Globus pallidus (tissue), 1 donor: ENCODE data around the gene THADA.
A peak's percentile ranks its signal among the peaks of the same experiment; 100 is the strongest.

Source experiments
- DNase-seq: peaks from one replicate; pipeline ENCODE4 v3.0.0-alpha.2; 2015; ENCODE audit warnings: low spot score

Gene THADA

DNA sequence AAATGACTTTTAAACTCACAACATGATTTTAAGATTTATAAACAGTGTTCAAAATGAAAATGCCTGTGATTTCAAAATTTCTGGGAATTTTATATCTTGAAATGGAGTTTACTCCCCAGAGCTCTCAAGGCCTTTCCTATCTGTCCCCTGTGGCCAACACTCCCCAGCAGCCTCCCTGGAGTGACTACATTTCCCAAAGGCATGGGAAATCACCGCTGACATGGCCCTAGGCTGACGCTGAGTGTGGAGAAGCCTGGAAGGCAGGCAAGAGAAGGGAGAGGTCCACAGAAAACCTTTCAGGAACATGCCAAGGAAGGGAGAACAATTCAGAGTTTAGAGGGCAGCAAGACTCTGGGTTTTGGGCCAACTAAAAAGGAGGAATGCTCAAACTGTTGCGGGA lies 349.2 kb downstream of the THADA start:
- DNase-seq = no peak

DNA sequence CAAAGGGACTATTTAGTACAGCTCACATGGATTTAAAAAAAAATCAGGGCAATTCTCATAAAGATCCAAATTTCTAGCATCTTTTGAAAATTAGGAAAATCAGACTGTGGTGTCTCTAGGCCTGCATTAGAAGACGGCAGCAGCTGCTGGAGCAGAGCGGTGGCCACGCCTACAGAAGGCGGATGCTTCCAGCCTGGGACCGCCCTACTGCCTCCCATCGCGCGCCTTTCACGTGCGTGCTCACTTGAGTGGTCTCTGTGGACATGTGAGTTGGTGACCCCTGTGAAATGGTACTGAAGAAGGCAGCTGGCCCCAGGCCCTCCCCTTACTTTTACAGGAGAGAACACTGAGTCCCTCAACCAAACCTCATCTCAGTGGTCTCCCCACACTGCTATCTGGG lies 354.3 kb downstream of the THADA start:
- no peak for DNase-seq

DNA sequence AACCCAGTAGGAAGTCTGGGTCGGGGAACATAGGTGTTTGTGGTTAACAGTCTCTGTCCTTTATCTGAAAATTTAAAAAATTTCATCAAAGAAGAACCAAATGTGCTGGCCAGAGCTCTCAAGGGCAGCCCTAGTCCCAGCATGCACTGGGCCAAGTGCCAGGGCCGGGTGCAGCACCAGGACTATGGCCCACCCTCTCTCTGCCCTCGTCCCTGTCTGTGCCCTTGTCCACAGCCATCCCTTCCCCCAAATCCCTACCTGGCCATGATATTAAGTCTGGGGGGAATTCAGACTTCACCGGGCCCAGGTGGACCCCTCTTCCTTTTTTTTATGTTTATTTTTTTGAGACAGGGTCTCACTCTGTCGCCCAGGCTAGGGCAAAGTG lies 355.1 kb downstream of the THADA start:
- no peak for DNase-seq

DNA sequence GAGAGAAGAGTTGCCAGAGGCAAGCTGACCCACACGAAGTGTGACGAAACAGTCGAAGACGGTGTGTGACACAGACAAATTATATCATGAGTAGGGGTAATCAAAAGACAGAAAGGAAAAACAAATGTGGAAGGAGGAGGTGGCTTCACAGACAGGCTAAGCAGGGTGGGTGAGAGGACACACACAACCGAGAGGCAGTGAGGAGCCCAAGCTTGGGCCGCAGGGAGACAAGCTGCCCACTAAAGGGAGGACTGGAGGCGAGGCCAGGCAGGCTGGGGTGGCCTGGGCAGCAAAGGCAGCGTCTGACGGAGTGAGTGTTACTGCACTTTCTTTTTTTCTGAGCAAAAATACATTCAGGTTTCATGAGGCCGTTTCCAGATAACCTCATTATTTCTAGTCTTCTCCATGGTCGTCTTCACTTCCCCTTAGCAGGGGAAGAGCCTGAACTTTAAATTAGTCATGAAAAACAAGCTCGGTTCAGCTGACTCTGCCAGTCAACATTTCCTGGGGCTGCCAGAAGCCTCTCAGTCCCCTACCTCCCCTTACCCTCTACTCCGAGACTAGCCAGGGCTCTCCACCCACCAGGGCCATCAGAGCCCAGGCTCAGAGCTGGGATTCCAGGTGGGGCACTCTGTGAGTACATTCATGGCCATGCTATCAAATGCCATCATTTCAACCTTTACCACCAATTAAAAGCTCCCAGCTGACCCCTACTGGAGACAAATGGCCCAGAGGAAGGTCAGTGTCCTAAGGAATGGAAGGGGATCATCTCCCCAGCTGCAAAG lies 355.7 kb downstream of the THADA start:
- peak; percentile 35 for DNase-seq

DNA sequence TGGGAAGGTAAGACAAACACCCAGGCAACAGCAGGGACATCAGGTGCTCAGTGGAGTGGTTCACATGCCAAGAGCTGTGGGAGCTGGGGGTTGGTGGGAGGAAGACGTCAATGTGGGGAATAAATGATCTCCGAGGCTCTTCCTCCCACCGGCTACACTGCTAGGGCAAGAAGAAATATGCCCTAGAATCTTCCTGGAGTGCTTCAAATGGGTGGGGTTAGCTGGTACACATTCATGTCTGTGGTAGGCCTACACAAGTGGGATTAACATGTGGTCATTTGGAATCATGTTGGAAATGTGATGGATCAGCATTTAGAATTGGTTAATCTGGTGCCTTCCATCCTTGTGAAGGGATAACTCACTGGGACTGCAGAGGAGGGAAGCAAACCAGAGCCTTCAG lies 357.0 kb downstream of the THADA start:
- no peak for DNase-seq

DNA sequence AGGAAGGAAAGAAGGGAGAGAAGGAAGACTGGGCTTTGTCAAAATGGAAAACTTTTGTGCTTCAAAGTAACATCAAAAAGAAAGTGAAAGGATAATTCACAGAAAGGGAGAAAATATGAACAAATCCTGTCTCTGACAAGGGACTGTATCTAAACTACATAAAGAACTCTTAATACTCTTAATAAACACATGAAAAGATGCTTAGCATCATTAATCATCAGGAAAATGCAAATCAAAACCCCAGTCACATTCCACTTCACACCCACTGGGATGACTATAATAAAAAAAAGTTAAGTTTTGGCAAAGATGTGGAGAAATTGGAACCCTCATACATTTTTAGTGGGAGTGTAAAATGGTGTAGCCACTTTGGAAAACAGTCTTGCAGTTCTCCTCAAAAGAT lies 357.7 kb downstream of the THADA start:
- no peak for DNase-seq

DNA sequence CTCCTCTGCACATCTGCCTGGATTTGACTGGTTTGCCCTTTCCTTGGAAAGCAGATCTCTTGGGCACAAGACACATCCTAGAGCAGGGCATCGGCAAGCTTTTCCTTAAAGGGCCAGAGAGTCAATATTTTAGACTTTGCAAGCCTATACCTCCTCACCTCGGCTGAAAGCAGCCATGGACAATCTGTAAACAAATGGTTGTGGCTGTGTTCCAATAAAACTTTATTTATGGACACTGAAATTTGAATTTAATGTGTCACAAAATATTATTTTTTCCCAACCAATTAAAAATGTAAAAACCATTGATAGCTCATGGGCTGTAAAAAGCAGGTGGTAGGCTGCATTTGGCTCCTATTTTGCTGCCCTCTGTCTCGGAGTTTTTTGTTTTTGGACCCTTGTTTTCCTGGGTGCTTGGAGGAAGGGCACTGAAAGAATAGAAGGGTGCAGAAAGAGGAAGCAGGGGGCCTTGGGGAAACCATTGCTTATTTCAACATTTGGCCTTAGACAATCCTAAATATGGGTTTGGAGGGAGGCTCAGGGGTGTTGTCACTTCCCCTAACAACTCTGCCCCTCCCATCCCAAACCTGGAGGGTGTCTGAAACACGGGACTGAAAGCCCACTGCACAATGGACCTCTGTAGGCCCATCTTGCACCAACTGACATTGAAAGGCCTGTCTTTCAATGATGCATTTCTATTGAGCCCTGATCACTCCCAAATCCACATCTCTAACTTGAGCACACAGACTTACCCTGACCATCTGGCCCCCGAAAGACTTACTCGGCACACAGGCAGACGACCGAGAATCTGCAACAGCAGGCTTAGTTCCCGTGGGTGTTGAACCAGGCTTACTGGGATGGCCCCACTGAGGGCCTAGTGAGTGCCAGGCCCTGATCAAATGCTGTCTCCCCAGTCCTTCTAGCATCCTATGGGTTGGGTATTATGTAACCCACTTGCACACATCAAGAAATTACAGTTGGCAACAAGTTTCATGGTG lies 362.3 kb downstream of the THADA start:
- peak; percentile 48 for DNase-seq

DNA sequence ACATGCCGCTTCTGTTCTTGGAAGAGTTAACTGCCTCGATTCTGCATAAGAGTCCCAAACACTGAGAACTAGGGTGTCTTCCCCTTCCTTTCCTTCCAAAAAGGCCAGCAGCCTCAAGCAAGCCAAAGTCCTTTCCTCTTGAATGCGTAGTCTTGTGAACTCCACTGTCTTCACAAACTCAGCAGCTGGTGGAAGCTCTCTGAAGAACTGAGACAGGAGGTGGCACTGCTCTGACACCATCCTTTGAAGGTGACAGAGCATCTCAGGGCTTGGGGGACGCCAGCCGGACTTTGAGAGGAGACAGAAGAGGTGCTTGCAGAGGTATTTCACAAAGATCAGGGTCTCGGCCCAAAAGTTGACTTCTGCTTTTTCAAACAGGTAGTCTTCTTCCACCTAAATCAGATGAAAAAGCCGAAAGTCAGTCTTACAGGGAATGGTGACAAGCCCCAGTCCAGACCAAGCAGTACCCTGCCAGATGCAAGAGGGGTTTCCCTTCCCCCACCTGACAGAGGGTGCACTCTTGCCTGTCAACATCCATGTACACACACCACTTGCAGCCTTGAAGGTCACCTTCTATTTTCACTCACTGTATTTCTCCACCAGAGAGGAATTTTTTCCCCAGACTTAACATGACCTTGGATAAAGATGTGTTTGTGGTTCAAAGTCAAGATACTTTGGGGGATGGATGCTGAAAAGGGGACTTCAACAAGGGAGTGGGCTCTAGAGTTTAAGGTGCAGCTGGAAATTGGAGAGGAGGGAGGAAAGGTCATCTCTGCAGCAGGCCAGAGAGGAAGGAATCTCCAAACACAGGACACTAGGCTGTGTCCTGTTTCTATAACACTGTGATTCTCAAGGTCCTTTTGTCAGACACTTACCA lies 364.6 kb downstream of the THADA start:
- DNase-seq = no peak

DNA sequence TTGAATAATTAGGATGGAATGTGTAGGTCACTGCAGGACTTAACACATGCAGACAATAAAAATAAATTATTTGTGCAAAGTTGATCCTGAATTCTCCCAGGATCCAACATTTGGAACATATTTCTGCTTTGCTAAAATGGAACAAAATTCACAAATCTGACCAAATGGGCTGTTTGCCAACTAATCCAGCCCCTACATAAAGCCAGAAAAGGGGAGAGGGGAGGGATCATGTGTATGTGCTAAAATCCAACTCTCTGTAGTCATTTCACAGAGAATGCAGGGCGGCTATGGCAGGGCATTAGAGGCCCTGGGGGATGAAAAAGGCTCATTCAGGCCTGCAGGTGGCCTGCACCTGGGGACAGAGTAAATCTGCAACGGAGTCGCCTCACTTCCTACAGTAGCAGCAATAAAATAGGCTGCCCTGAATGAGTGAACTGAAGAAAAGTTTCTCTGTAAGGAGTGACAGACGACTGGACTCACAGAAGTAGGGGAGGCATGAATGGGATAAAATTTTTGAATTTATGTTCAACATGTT lies 365.4 kb downstream of the THADA start:
- no peak for DNase-seq

DNA sequence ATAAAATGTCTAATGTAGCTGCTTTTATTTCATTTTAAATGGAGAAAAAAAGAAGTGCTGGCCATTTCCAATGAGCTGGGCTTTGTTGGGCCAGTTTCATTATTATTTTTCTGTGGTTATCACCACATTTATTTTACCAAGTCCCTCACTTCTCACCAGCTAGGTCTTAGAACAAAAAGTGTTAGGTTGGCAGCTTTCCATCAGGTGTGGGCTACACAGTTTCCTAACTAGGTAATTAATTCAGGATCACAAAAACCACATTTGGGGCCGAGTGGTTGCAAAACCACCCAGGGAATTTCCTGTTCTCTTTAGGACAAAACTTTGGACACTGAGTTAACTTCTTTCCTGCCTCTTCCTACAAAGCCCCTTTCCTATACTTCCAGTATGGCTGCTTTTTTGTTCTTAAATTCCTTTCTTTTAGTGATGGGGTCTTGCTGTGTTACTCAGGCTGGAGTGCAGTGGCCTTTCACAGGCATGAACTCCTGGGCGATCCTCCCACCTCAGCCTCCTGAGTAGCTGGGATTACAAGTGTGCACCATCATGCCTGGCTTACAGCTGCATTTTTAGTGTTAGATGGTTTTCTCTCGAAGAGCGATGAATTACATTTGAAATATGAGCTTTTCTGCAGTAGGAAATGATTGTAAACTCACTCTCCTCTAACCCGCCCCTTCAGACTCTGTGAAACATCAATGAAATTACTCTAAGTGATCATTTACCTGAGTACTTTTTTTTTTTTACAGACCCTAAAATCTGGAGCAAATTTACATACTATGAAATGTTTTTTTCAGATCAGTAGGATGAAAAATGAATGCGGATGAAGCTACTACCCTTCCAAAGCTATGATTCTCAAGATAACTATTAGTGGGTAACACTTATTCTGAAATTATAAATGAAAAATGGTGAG lies 366.8 kb downstream of the THADA start:
- DNase-seq = no peak

DNA sequence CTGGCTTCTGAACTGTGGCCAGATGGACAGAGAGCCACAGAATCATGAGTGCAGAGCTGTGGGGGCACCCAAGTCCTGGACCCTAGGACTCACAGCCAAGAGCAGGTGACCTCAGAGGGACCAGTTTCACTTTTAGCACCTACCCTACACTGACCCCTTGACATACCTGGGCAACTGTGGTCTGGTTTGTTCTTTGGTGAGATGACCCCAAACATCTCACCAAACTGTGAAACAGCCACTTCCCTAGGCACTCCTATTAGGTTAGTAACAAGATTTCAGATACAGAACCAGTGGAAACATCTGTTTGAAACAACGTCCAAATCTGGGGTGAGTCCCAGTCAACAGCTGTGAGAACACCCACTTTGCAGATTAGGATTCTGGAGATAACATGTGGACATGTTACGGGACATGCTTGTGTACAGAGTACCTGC lies 367.5 kb downstream of the THADA start:
- peak; percentile 46 for DNase-seq

DNA sequence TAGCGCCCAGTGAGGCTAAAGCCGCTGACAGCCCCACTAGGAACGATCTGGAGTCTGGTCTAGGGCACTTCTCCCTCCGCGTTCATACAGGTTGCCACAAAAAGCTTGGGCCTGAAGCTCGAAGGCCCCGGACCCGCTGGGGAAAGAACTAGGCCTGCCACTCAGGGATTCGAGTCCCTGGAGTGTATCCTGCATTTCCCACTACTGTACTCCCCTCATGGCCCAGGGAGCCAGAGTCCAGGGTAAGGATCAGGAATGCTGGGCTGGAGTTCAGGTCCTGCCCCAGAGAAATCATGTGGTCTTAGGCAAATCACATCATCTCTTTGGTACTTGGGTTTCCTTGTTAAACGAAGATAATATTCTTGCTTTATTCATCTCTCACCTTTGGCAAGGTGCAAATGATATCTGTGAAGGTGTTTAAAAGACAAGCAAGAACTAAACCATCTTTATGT lies 368.0 kb downstream of the THADA start:
- DNase-seq = no peak

DNA sequence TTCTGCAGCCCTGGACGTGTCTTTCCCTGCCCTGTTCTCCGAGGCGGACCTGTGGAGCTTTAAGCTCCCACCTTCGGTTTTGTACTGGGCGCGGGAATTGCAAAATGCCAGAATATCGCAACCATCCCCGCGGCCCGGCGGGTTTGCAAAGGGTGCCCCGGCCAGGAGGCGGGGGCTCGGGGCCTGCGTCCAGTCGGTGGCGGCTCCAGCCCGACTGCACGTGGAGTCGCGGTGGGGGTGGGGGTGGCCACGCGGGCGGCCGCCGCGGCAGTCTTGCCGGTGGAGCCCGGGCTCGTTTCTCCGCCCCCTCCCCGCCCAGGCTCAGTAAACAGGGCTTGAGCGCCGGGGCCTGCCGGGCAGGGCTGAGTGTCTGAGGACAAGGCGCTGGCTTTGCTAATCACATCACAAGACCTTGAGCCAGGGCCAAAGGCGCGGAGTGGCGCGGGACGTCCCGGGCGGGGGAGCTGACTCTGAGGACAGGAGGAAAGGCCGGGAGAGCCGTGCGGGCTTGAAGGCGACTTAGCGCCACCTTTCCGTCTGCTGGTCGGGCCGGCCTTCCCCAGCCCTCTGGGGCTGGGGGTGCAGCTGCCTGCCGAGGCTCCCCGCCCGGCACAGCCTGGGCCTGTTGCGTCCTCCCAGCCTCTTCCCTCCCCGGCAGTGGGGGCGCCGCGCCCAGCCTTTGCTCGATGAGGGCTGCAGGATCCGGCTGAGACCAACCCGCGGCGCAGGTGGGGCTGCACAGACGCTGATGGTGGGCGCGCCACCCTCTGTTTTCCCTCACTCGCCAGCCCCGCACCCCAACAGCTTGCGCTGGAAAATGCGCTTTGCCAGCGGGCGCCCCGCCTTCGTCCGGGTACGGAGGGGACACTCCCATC lies 368.6 kb downstream of the THADA start:
- peak; percentile 96 for DNase-seq

DNA sequence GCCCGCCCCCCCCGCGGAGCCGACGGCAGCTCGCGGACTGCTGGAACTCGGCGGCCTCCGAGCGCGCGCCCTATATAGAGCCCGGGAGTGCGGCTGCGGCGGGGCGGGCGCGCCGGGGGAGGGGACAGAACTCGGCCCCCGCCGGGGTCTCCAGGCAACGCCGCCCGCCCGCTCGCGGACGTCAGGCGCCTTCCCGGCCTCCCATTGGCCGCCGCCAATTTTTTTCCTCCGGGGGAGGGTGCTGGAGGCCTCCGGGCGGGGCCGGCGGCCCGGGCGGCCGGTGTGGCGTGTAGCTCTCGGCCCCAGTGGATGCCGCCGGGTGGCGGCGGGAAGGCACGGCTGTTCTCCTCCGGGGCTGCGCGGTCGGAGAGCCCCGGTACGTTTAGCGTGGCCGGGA lies 369.3 kb downstream of the THADA start, which contains the start of gene ZFP36L2:
Gene ZFP36L2, minus strand, starts transcription at position 49 of the 397 bp plus-strand sequence. CDS start 291 bp downstream, outside the sequence.
- peak; percentile 98 for DNase-seq

DNA sequence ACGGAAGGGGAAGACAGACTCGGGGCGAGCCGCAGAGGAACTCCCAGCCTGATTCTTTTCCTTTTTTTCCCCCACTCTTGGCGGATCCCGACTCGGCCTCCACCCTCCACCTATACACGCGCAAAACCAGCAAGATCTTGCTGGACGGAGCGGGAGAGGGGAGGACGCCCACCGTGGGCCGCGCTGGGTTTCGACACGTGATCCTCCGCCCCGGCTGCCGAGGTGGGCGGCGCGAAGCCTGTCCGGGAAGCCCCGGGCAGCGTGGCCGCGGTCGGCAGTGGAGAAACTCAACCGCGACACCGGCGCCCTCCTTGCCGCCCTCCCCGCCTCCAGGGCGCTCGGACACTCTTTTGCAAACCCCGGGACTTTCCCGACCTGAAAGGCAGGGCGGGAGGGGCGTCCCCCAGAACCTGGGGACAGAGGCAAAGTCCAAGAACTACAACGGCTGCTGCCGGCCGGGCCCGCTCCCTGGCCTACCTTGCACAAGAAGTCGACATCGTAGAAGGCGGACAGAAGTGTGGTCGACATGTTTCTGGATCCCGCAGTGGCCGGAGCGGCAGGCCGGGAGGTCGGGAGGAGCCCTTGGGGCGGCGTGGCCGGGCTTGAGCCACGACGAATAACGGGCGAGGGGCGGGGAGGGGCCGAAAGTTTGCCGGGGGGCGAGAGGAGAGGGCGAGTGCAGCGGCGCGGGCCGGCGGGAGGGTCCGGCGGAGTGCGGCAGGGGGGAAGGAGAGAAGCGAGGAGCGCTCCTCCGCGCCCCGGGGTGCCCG lies 369.9 kb downstream of the THADA start:
- peak; percentile 58 for DNase-seq

DNA sequence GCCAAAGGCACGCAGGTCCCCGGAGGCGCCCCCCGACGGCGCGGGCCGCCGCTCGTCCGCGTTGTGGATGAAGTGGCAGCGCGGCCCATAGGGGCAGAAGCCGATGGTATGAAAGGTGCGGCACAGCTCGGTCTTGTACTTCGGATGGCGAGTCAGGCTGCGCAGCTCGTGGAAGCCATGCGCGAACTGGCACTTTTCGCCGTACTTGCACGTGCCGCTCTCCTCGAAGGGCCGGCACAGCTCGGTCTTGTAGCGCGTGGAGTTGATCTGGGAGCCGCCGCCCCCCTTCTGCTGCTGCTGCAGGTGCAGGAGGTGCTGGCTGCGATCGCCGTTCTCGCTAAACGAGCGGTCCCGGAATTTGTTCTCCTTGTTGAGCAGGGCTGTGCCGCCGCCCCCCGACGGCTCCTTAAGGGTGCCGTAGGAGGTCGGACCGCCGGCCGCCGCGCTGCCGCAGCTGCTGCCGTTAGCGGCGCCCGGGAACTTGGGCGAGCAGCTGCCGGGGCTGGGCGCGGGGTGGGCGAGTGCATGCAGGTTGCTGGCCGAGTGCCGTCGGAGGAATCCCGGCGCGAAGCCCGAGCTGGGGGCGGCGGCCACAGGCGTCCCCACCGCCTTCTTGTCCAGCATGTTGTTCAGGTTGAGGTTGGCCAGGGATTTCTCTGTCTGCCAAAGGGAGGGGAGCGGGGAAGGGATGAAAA lies 370.6 kb downstream of the THADA start:
- DNase-seq = peak; percentile 45

DNA sequence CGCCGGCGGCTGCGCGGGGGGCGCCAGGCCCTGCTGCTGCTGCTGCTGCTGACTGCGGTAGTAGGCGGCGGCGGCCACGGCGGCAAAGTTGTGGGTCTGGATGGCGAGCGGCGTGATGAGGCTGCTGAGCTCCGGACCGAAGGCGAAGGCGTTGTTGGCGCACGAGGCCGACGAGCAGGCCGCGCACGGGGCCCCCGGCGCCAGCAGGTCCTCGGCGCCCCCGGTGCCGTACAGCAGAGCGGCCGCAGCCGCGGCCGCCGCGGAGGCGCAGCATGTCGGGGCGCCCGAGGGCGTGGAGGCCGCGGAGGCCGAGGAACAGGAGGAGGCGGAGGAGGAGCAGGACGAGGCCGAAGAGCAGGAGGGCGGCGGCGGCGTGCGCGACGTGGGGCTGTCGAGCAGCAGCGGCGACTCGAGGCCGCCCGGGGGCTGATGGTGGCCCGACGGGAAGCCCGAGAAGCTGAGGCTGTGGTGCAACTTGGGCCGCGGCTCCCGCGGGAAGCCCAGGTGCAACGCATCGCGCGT lies 371.2 kb downstream of the THADA start:
- no peak for DNase-seq

DNA sequence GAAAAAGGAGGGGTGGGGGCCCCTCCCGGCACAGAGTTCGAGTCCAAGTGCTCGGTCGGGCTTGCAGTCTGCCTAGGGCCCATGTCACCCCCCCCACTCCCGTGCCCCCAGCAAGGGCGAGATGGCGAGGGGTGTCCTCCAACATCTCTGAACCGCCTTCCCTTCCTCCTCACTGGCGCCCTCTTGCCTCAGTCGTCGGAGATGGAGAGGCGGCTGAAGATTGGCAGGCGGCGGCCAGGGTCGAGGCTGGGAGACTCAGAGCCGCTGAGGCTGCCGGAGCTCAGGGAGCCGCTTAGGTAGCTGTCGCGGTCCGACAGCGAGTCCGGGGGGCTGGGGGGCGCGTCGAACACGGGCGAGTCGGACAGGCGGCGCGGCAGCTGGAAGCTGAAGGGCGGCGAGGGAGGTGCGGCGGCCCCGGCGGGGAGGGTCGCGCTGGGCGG lies 371.7 kb downstream of the THADA start:
- DNase-seq = peak; percentile 72
